ENCODE measurements around the gene RNF2. TPM values are rescaled to one million over a fixed set of nuclear protein-coding genes. Genes with fewer than 3 reads are reported as not detected.

Gene RNF2
- total and polyA plus RNA-seq, 2 of the 13 experiments (the other 11 are each of a cell fraction or from before 2014, with no cell fraction given): 19.3 to 21.7 TPM

DNA sequence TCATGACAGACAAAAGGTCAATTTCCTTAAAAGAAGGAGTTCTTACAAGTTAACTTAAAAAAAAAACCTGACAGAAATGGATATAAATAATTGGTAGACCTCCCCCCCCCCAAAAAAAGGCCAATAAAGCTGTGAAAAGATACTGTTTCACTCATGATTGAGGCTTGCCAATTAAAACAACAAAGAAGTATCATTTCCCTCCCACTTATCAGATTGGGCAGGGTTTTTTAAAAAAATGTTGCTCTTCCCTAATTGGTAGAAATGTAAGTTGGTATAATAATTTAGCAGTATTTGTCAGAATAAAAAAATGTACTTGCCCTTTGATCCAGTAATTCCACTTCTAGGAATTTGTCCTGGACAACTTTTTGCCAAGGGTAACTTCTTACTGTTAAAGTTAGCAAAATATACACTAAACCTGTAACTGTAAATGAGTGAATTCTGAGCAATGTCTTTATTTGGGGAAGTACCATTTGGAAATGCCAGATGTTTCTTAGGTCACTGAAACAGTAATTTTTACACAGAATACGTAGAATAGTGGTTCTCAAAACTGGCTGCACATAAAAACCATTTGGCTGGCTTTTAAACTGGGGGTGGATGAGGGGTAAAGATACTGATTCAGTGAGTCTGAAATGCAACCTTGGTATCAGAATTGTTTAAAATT is 17.5 kb downstream of the RNF2 start:
- intact Hi-C loops (cut with micrococcal nuclease; ENCODE audit: unreplicated experiment) (no loop called here), in situ Hi-C loops (cut with HindIII; ENCODE audit: extremely low pct_ligation_motif_present, low pct_unique_long_range_greater_than_20kb) (no loop called here)
- H3K9me3 ChIP-seq (ENCODE audit: low read length): no peaks in the 10 kb centered on the region
- peaks cover 0 to 3% of the 10 kb centered on the region in 2 experiments; a peak in 1 of 5 replicates for H3K36me3 ChIP-seq (replicated peaks in 1 of 2; ENCODE audit: control insufficient read depth in 1 of 2, insufficient read depth in 2 of 2, low read length in 2 of 2)
- BruUV-seq (replicated peaks): no TSS peak
- peaks cover 57% of the 10 kb centered on the region for H3K79me2 ChIP-seq (ENCODE audit: insufficient read depth, low read length)
- no peak overlapping the region for H3K4me3 ChIP-seq (replicated peaks in 1 of 3; ENCODE audit: insufficient read depth in 1 of 3, low read depth in 2 of 3, low read length in 3 of 3)
- no peak overlapping the region for H3K9ac ChIP-seq (ENCODE audit: insufficient read depth, low read depth, low read length)
- no peaks in the 10 kb centered on the region for H3K27me3 ChIP-seq (ENCODE audit: control insufficient read depth in 1 of 2, insufficient read depth in 2 of 2, low read length in 2 of 2)
- H2AFZ ChIP-seq (ENCODE audit: low read length): no peak overlapping the region
- DNase-seq (ENCODE audit: low spot score): no peak
- POLR2A ChIA-PET: no interaction called here
- 96% methylated on average over 1 of the region's 1 CpG for WGBS (ENCODE audit: low lambda C conversion rate)
- H3K4me2 ChIP-seq (ENCODE audit: low read depth, low read length): no peak overlapping the region
- FAIRE-seq: no peak
- no peaks in the 10 kb centered on the region; the same call in 1 of the 2 replicates for H4K20me1 ChIP-seq (ENCODE audit: insufficient read depth, low read length)
- no peak overlapping the region for H3K27ac ChIP-seq (ENCODE audit: extremely low read length, insufficient read depth, low read length)
- no peaks in the 10 kb centered on the region for H3K4me1 ChIP-seq (ENCODE audit: insufficient read depth, low read length)
- no peak for ATAC-seq
- CTCF ChIA-PET (ENCODE audit: low intra/inter-chr PET ratio, low total read pairs): no interaction called here
- no peak for TF ChIP-seq CBX5 (CRISPR knock-in tag; IDR thresholded peaks at IDR 0.05; ENCODE audit: borderline replicate concordance)

GRCh38 chr1:185063719-185064118 is 18.4 kb downstream of the RNF2 start:
- intact Hi-C loops (cut with micrococcal nuclease; ENCODE audit: unreplicated experiment): no loop called here
- 96% methylated on average over 2 of the region's 2 CpGs for WGBS (ENCODE audit: low lambda C conversion rate)

More at GRCh38 chr1:185063719-185064118, 18.4 kb downstream of the RNF2 start:
- TF ChIP-seq ZMYM2 (CRISPR knock-in tag; IDR thresholded peaks at IDR 0.05): no peak
- TF ChIP-seq SP140L (CRISPR knock-in tag; IDR thresholded peaks at IDR 0.05; ENCODE audit: borderline replicate concordance): no peak
- TF ChIP-seq ZKSCAN5 (CRISPR knock-in tag; IDR thresholded peaks at IDR 0.05): no peak
- no peak for TF ChIP-seq ATF1 (CRISPR knock-in tag; IDR thresholded peaks at IDR 0.05)
- TF ChIP-seq RELA (CRISPR knock-in tag; IDR thresholded peaks at IDR 0.05): no peak
- no peak for TF ChIP-seq ZNF253 (CRISPR knock-in tag; IDR thresholded peaks at IDR 0.05; ENCODE audit: borderline replicate concordance)
- TF ChIP-seq PHB2 (IDR thresholded peaks at IDR 0.05; ENCODE audit: partially characterized antibody): no peak
- no peak for TF ChIP-seq PHF21A (CRISPR knock-in tag; IDR thresholded peaks at IDR 0.05)
- no peak for TF ChIP-seq KLF6 (CRISPR knock-in tag; IDR thresholded peaks at IDR 0.05)
- TF ChIP-seq ZSCAN29 (CRISPR knock-in tag; conservative IDR thresholded peaks at IDR 0.05): no peak
- no peak for TF ChIP-seq ERF (CRISPR knock-in tag; IDR thresholded peaks at IDR 0.05)
- no peak for TF ChIP-seq RAD51 (IDR thresholded peaks at IDR 0.05; ENCODE audit: borderline replicate concordance)
- TF ChIP-seq ZNF451 (CRISPR knock-in tag; IDR thresholded peaks at IDR 0.05): no peak
- TF ChIP-seq CBX2 (IDR thresholded peaks at IDR 0.05; ENCODE audit: low read depth, low read length): no peak
- TF ChIP-seq CBX2 (CRISPR knock-in tag; IDR thresholded peaks at IDR 0.05; ENCODE audit: low read depth): no peak
- CTCF ChIA-PET (ENCODE audit: low intra/inter-chr PET ratio, low total read pairs): no interaction called here
- Histone ChIP-seq H3K4me1 (ENCODE audit: insufficient read depth, low read length) (no peaks in the 10 kb centered on the region; the same call in 1 of the 2 replicates), H4K20me1 (ENCODE audit: insufficient read depth, low read length) (no peaks in the 10 kb centered on the region; the same call in 1 of the 2 replicates), H3K9me3 (ENCODE audit: low read length) (no peaks in the 10 kb centered on the region), H3K4me3 (replicated peaks in 1 of 3; ENCODE audit: insufficient read depth in 1 of 3, low read depth in 2 of 3, low read length in 3 of 3) (no peak overlapping the region), H3K36me3 (replicated peaks in 1 of 2; ENCODE audit: control insufficient read depth in 1 of 2, insufficient read depth in 2 of 2, low read length in 2 of 2) (peaks cover 0 to 3% of the 10 kb centered on the region in 2 experiments; a peak in 1 of 5 replicates), H3K4me2 (ENCODE audit: low read depth, low read length) (no peak overlapping the region), H3K9ac (ENCODE audit: insufficient read depth, low read depth, low read length) (no peak overlapping the region), H3K79me2 (ENCODE audit: insufficient read depth, low read length) (peaks cover 57% of the 10 kb centered on the region), H3K27me3 (ENCODE audit: control insufficient read depth in 1 of 2, insufficient read depth in 2 of 2, low read length in 2 of 2) (no peaks in the 10 kb centered on the region), H3K27ac (ENCODE audit: extremely low read length, insufficient read depth, low read length) (no peak overlapping the region), H2AFZ (ENCODE audit: low read length) (no peak overlapping the region)
- no TSS peak for BruUV-seq (replicated peaks)
- ATAC-seq: no peak
- in situ Hi-C loops (cut with HindIII; ENCODE audit: extremely low pct_ligation_motif_present, low pct_unique_long_range_greater_than_20kb): no loop called here
- DNase-seq (ENCODE audit: low spot score): no peak
- no peak for FAIRE-seq
- POLR2A ChIA-PET: no interaction called here

Measured in HepG2 (cell line).